Anterior cingulate cortex (tissue), 58 donors: ENCODE results near the gene TSBP1.

Source experiments
- DNase-seq, 58 donors: peaks; one replicate each; lab custom pipeline; 2025; lab: John Stamatoyannopoulos, UW

TSBP1 gene

GRCh38 chr6:32371803-32372202 is at the start of gene TSBP1:
Gene TSBP1, minus strand, starts transcription at chr6:32371903. Its CDS starts 197 bp downstream, at chr6:32371706.
- DNase-seq: no peak

- DNase-seq: no peak
Observed at GRCh38 chr6:32416036-32416435, 44.3 kb upstream of the TSBP1 start.

- peak in 46 of 58 donors; percentile 1 to 66 (median 26) for DNase-seq
Observed at GRCh38 chr6:32415521-32416019, 43.9 kb upstream of the TSBP1 start.

- peak in 53 of 58 donors; percentile 3 to 75 (median 39) for DNase-seq
Observed at GRCh38 chr6:32413427-32414047, 41.8 kb upstream of the TSBP1 start.

- no peak for DNase-seq
Observed at GRCh38 chr6:32411566-32412327, 40.0 kb upstream of the TSBP1 start.

GRCh38 chr6:32410906-32411305 is 39.2 kb upstream of the TSBP1 start:
- DNase-seq: no peak

- no peak for DNase-seq
Observed at GRCh38 chr6:32406857-32407256, 35.2 kb upstream of the TSBP1 start, which contains the start of gene BTNL2. Gene BTNL2, minus strand, starts transcription at chr6:32407181. Its CDS starts 58 bp downstream, at chr6:32407123.

- DNase-seq: no peak
Observed at GRCh38 chr6:32406197-32406596, 34.5 kb upstream of the TSBP1 start.

- DNase-seq: no peak
Observed at GRCh38 chr6:32405656-32406055, 34.0 kb upstream of the TSBP1 start.

GRCh38 chr6:32402812-32403211 is 31.1 kb upstream of the TSBP1 start:
- DNase-seq: no peak

GRCh38 chr6:32401284-32401963 is 29.7 kb upstream of the TSBP1 start:
- DNase-seq: no peak

- no peak for DNase-seq
Observed at GRCh38 chr6:32397252-32397920, 25.7 kb upstream of the TSBP1 start.

GRCh38 chr6:32396028-32396427 is 24.3 kb upstream of the TSBP1 start:
- no peak for DNase-seq

- DNase-seq: no peak
Observed at GRCh38 chr6:32393665-32394420, 22.1 kb upstream of the TSBP1 start.

GRCh38 chr6:32391505-32391904 is 19.8 kb upstream of the TSBP1 start:
- no peak for DNase-seq

GRCh38 chr6:32387589-32388340 is 16.1 kb upstream of the TSBP1 start:
- DNase-seq: no peak

- no peak for DNase-seq
Observed at GRCh38 chr6:32386040-32386439, 14.3 kb upstream of the TSBP1 start.

- no peak for DNase-seq
Observed at GRCh38 chr6:32382757-32383420, 11.2 kb upstream of the TSBP1 start.

- DNase-seq: no peak
Observed at GRCh38 chr6:32379545-32379944, 7.8 kb upstream of the TSBP1 start.
